HG02623 (cell line): Measurements from ENCODE around the gene PEAK1.

ENCODE experiments used
- ATAC-seq: cut with Tn5 transposase; IDR thresholded peaks from one replicate; pipeline ENCODE4 v1.9.1; 2021; ENCODE audit warnings: moderate library complexity; ENCODE audit not compliant: unreplicated experiment

The PEAK1 gene

GRCh38 chr15:77369168-77369567 lies 50.7 kb downstream of the PEAK1 start:
- no peak for ATAC-seq

DNA sequence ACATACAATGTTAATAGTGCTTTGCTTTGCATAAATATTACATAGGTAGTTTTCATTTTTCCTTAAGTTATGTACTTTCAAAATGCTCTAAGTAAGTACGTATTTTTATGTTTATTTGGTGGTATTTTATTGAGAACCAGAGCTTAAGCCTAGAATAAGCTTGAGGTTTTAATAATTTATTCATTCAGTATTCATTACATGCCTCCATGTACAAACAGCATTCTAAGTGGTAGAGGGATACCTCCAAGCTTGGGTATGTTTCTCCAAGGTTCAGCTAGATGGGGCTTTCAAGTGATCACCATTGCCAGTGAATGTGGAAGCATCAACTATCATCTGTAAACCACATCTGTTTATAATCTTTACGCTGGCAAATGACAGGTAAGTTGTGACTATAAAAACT lies 52.3 kb downstream of the PEAK1 start:
- ATAC-seq = no peak

GRCh38 chr15:77361456-77361855 lies 58.4 kb downstream of the PEAK1 start:
- ATAC-seq = no peak

GRCh38 chr15:77358545-77359240 lies 61.2 kb downstream of the PEAK1 start:
- ATAC-seq = no peak

- no peak for ATAC-seq
Observed at GRCh38 chr15:77356305-77356704, 63.6 kb downstream of the PEAK1 start.

DNA sequence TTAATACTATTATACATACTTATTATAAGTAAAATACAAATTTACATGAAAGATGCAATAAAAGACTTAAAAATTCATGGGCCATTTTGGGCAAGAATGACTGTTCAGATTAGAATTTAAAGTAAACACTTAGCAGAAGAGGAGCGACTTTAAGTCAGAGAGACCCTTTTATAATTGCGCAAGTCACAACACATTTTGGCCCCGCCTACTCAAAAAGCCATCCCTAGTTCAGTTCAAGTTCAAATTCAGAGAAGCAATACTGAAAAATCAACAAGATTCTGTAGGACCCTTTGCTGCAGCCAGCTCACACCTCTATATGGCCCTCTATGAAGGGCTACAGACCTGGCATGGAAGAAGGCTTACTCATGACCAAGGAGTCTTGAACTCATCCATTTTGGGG lies 64.6 kb downstream of the PEAK1 start:
- no peak for ATAC-seq

DNA sequence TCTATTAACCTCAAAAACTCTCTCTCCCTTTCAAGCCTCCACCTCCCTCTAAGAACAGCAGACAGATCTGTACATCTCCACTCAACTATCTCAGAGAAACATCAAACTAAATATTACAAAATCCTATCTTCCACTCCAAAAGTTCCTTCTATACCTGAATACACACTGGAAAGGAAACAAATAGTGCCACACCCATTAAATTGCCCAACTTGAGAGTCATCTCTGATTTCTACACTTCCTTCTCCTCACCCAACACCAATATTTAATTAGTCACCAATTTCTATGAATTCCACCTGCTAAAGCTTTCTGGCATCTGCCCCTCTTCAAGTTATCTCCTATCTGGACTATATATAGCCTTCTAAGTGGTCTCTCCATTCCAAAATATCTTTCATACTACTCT lies 65.8 kb downstream of the PEAK1 start:
- ATAC-seq = no peak

DNA sequence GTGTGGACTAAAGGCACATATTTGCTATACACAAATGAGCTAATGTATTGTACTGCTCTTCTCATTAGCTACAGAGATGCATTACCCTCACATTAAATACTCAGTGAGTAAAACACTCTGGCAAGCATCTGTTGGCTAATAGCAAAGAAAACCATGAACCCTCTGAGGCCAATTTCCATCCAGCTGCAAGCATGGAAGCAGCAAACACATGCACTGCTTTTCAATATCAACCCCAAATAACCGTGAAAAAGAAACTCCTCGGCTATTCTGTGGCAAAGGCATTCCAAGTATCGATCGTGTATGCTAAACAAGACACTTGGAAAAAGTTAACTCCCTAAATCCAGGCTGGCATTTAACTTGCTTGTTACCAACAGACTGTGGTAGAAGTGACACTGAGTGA lies 67.0 kb downstream of the PEAK1 start:
- no peak for ATAC-seq

DNA sequence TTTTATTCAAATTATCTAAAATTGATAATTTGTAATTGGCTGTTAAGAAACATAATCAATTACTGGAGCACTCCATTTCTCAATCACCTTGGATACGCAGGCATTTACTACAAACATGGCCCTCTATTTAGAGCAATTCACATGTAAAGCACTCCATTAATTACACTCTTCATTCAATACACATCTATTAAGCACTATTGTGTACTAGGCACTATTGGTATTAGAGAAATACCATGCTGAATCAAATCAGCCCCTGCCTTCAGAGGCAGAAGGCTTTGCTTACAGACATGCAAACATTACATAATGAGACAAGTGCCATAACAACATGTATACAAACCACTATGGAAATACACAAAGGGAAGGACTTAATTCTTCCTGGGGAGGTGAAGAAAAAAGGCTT lies 69.1 kb downstream of the PEAK1 start:
- no peak for ATAC-seq

- ATAC-seq = no peak
Observed at GRCh38 chr15:77349666-77350065, 70.2 kb downstream of the PEAK1 start.

DNA sequence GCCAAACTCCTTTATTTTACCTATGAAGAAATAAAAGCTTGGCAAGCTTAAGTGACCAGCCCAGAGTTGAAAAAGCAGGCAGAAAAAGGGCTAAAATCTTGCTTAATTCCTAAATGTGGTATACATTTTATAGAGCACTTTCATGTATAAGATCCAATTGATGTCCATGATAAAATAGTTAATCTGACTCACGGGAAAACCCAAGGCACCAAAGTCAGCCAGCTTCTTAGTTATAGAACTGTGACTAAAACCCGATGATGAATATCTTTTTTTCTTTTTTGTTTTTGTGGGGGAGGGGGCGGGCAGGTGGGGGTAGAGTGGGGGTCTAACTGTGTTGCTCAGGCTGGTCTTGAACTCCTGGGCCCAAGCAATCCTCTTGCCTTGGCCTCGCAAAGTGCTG lies 71.4 kb downstream of the PEAK1 start:
- no peak for ATAC-seq

DNA sequence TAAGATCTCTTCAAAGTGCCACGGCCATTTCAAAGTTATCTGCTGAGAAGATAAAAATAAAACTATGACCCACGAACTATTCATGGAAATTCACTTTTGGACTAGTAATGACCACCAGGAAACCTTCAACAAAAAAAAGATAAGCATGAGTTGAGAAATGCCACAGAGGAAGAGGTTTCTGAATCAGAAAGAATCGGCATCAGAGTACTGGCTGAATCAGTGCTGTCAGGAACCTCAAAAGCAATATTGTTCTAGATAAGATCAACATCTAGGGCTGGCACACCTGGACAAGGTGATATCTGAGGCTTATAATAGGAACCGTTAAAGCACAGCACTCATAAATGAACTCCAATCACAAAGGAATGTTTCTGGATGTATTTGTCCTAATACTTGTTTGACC lies 72.7 kb downstream of the PEAK1 start:
- ATAC-seq = no peak

- no peak for ATAC-seq
Observed at GRCh38 chr15:77346245-77347036, 73.5 kb downstream of the PEAK1 start.

DNA sequence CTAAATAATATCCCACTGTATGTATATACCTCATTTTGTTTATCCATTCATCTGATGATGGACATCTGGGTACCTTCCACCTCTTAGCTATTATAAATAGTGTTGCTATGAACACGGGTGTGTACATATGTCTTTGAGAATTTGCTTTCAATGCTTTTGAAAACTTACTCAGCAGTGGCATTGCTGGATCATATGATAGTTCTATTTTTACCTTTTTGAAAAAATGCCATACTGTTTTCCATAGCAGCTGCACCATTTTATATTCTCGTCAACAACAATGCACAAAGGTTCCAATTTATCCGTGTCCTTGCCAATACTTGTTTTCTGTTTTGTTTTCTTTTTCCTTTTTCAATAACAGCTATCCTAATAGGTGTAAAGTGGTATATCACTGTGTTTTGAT lies 77.1 kb downstream of the PEAK1 start:
- no peak for ATAC-seq

GRCh38 chr15:77340245-77340644 lies 79.7 kb downstream of the PEAK1 start:
- no peak for ATAC-seq

DNA sequence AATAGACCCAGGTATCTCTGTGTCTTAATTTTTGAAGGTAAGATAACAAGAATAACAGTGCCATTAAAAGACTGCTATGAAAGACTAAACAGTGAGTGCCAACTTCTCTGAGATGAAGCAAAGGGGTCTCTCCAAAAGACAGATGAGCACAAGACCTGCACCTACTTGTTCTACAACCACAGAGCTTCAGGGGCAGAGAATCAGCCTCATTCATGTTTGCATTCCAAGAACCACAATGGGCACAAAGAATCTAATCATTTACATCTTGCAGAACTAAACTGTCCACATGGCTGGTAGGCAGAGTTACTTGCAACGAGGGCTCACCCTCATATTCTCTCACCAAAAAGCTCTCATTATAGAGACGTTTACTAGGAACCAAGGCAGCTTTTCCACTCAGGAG lies 83.9 kb downstream of the PEAK1 start:
- ATAC-seq = no peak

- ATAC-seq = no peak
Observed at GRCh38 chr15:77335298-77335697, 84.6 kb downstream of the PEAK1 start.

- no peak for ATAC-seq
Observed at GRCh38 chr15:77333166-77333565, 86.7 kb downstream of the PEAK1 start.

GRCh38 chr15:77329202-77329601 lies 90.7 kb downstream of the PEAK1 start:
- no peak for ATAC-seq

DNA sequence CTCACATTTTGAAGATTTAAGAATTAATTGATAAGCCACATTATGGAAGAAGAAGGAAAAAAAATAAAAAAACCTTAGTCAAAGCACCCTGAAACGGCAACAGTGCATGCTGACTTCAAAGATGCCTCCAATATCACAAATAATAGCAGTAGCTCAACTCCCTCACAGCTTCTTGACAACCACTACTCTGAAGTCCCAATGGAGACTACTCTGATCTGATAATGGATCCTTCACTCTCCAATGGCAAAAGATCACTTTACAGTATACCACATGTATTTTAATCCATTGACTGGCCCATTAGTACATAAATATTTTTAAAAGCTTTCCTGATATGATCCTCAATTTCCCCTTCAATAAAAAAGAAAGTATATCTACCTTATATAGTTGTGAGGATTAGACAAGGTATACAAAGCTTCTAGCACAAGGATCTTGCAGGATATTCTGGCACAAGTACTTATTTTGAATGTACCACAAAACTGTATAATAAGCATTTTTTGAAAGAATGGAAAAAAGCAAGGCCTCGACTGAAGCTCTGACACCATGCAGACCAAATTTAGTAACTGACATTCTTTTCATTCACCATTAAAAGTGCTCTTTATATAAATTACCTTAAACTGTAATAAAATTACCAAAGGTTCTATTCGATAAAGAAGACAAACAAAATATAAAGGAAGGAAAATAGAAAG lies 91.9 kb downstream of the PEAK1 start:
- no peak for ATAC-seq

DNA sequence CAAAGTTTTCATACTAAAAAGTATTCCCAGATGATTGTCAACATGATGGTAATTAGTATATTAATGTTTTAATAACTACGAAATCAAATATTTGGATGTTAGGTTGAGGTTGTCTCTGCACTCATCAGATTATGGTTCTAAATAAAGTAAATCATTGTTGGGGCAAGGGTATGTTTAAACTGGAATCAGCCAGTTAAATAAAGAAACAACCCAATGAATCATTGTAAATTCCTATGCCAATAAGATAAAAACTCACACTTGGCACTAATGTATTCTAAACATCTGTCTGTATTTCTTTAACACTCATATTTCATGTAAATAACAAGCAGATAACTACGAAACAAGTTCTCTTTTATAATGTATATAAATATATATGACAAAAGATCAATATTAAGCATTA lies 92.7 kb downstream of the PEAK1 start:
- ATAC-seq = no peak

DNA sequence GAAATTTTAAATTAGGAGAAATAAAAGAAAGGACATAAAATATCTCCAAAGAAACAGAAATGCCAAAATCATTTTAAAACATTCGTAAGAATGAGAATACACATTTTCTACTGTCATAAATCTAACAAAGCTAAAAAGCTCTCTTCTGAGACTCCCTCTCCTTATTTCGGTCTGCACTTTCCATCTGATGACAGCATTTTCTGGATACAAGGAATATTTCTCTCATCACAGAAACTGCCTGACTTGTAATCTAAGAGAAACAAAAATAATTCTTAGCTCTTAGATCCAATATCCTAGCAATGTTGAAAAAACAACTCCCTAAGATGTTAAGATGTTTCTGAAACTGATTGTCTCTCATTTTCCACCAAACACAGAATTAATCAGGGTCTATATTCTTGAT lies 93.5 kb downstream of the PEAK1 start:
- no peak for ATAC-seq
